Prostate gland (tissue), 2 donors: ENCODE data around the gene DHX35. TPM values are rescaled to one million over a fixed set of nuclear protein-coding genes. Genes with fewer than 3 reads are reported as not detected.

Experiments
- DNase-seq: peaks from one replicate; pipeline ENCODE4 v3.0.0-alpha.2; 2019; ENCODE audit warnings: low spot score
- H3K27ac ChIP-seq, 2 donors: fragments of 200-600 bp; sonication (generic); 2 replicates each; pipeline ENCODE4 v1.5.1; 2017 to 2019
- H3K27me3 ChIP-seq: fragments of 200-600 bp; sonication (generic); replicated peaks from 2 replicates; pipeline ENCODE4 v1.5.1; 2019; ENCODE audit not compliant: insufficient read depth
- H3K36me3 ChIP-seq, 2 donors: fragments of 200-600 bp; sonication (generic); 1 replicate in 1 of 2; 2 replicates in 1 of 2; pipeline versions ENCODE4 v1.5.1 to v1.8.1; 2017 to 2019
- H3K4me1 ChIP-seq: fragments of 200-600 bp; sonication (generic); replicated peaks from 2 replicates; pipeline ENCODE4 v1.5.1; 2019
- H3K4me3 ChIP-seq, 2 donors: fragments of 200-600 bp; sonication (generic); 2 replicates each; pipeline ENCODE4 v1.5.1; 2017 to 2019
- H3K9me3 ChIP-seq: fragments of 200-600 bp; sonication (generic); 2 replicates; pipeline ENCODE4 v1.5.1; 2017
- CTCF ChIP-seq, 4 experiments: fragments of 200-600 bp in 2 of 4; fragments of 450-650 bp in 2 of 4; sonication (generic) in 2 of 4; IDR thresholded peaks; 1 replicate in 3 of 4; 2 replicates in 1 of 4; pipeline ENCODE4 v1.5.1; 2016 to 2019; ENCODE audit warnings: antibody characterized with exemption in 4 of 4, mild to moderate bottlenecking in 2 of 4, moderate library complexity in 2 of 4
- POLR2A ChIP-seq: fragments of 450-650 bp; IDR thresholded peaks from one replicate; pipeline ENCODE4 v1.6.1; 2016; ENCODE audit warnings: antibody characterized with exemption, mild to moderate bottlenecking
- POLR2AphosphoS5 ChIP-seq: sonication (generic); formaldehyde crosslinking; IDR thresholded peaks from one replicate; pipeline ENCODE4 v1.6.1; 2017; ENCODE audit warnings: antibody characterized with exemption
- WGBS: methylation state at CpG from one replicate; pipeline ENCODE4 v1.1.5; 2018; 5-methylcytosine and 5-hydroxymethylcytosine counted together
- intact Hi-C: fragments of 100-400 bp; cut with DNase I; formaldehyde crosslinking; loops from one replicate; pipeline ENCODE4 v1.14.2; 2022
- total RNA-seq, 2 donors: library from RNA; depleted of rRNA; stranded (reverse); fragments of >200 nt; gene quantifications; one replicate each; pipeline ENCODE4 v1.1.0, GENCODE V29; 2016

Gene DHX35
- total RNA-seq, 2 donors from 2014 or later: 12.8 to 15.6 TPM

GRCh38 chr20:38973107-38973506 lies 11.0 kb downstream of the DHX35 start:
- no peaks in the 10 kb centered on the region for H3K4me1 ChIP-seq
- H3K4me3 ChIP-seq: no peak overlapping the region
- no peak for TF ChIP-seq POLR2AphosphoS5
- TF ChIP-seq POLR2A: no peak
- no peak for TF ChIP-seq CTCF (IDR thresholded peaks at IDR 0.05)
- H3K27me3 ChIP-seq: no peaks in the 10 kb centered on the region
- no peak overlapping the region for H3K27ac ChIP-seq
- intact Hi-C loops: no loop called here
- no peaks in the 10 kb centered on the region for H3K36me3 ChIP-seq
- H3K9me3 ChIP-seq: no peaks in the 10 kb centered on the region
- DNase-seq: no peak

GRCh38 chr20:38973645-38974044 lies 11.5 kb downstream of the DHX35 start:
- Histone ChIP-seq H3K9me3 (no peaks in the 10 kb centered on the region), H3K27me3 (no peaks in the 10 kb centered on the region), H3K4me3 (no peak overlapping the region), H3K36me3 (no peaks in the 10 kb centered on the region), H3K4me1 (no peaks in the 10 kb centered on the region), H3K27ac (no peak overlapping the region)
- peak; percentile 13 for DNase-seq
- no peak for TF ChIP-seq POLR2A
- TF ChIP-seq POLR2AphosphoS5: no peak
- TF ChIP-seq CTCF (IDR thresholded peaks at IDR 0.05): no peak
- 37% methylated on average over 5 of the region's 5 CpGs for WGBS
- intact Hi-C loops: no loop called here

- peak overlapping the region in 1 of 2 donors; percentile 35 for H3K27ac ChIP-seq
- H3K4me1 ChIP-seq: no peaks in the 10 kb centered on the region
- H3K9me3 ChIP-seq: no peaks in the 10 kb centered on the region
- no peaks in the 10 kb centered on the region for H3K27me3 ChIP-seq
- H3K4me3 ChIP-seq: no peak overlapping the region
- H3K36me3 ChIP-seq: no peaks in the 10 kb centered on the region
- 58% methylated on average over 2 of the region's 2 CpGs for WGBS
- no peak for DNase-seq
- intact Hi-C loops: no loop called here
- TF ChIP-seq CTCF (IDR thresholded peaks at IDR 0.05) (no peak), POLR2AphosphoS5 (no peak)
Measured at GRCh38 chr20:38975539-38976120, 13.5 kb downstream of the DHX35 start.

GRCh38 chr20:38979434-38979833 lies 17.3 kb downstream of the DHX35 start:
- no peaks in the 10 kb centered on the region for H3K4me1 ChIP-seq
- 74% methylated on average over 2 of the region's 2 CpGs for WGBS
- intact Hi-C loops: no loop called here

More at GRCh38 chr20:38979434-38979833, 17.3 kb downstream of the DHX35 start:
- H3K27me3 ChIP-seq: no peaks in the 10 kb centered on the region
- no peak for DNase-seq
- H3K27ac ChIP-seq: no peak overlapping the region
- no peak for TF ChIP-seq POLR2AphosphoS5
- TF ChIP-seq CTCF (IDR thresholded peaks at IDR 0.05): no peak
- no peak for TF ChIP-seq POLR2A
- H3K9me3 ChIP-seq: no peaks in the 10 kb centered on the region
- no peaks in the 10 kb centered on the region for H3K36me3 ChIP-seq
- no peak overlapping the region for H3K4me3 ChIP-seq
